HEK293 (cell line): Measurements from ENCODE around the gene TMEM167B.

Experiments used
- BCL11A ChIP-seq: fragments of 450-650 bp; formaldehyde crosslinking; IDR thresholded peaks from 2 replicates; pipeline ENCODE4 v1.5.1; 2016; ENCODE audit warnings: low read depth, missing biosample characterization, missing genetic modification characterization
- KLF16 ChIP-seq: fragments of 450-650 bp; formaldehyde crosslinking; IDR thresholded peaks from 2 replicates; pipeline ENCODE4 v1.5.1; 2017; ENCODE audit warnings: missing biosample characterization, missing genetic modification characterization
- SETDB1 ChIP-seq: IDR thresholded peaks from one replicate; pipeline ENCODE4 v1.6.1; 2017; ENCODE audit warnings: mild to moderate bottlenecking, low read length, moderate library complexity, mixed read lengths; ENCODE audit not compliant: insufficient read length
- YY1 ChIP-seq: fragments of 450-650 bp; formaldehyde crosslinking; IDR thresholded peaks from 2 replicates; pipeline ENCODE4 v1.5.1; 2018; ENCODE audit warnings: missing biosample characterization, missing genetic modification characterization
- ZBTB8A ChIP-seq: fragments of 450-650 bp; formaldehyde crosslinking; IDR thresholded peaks from 2 replicates; pipeline ENCODE4 v1.5.1; 2016; ENCODE audit warnings: missing biosample characterization, missing genetic modification characterization
- ZNF274 ChIP-seq, 2 experiments: fragments of 200-500 bp in 1 of 2; fragments of 450-650 bp in 1 of 2; sonication (Bioruptor generic) in 1 of 2; formaldehyde crosslinking in 1 of 2; IDR thresholded peaks; 2 replicates each; pipeline versions ENCODE4 v1.5.1 to v1.6.1; 2014 to 2016; ENCODE audit warnings: borderline replicate concordance in 1 of 2, inconsistent platforms in 1 of 2, low read length in 1 of 2, missing biosample characterization in 1 of 2, missing genetic modification characterization in 1 of 2
- ZNF433 ChIP-seq: fragments of 450-650 bp; formaldehyde crosslinking; IDR thresholded peaks from 2 replicates; pipeline ENCODE4 v1.5.1; 2016; ENCODE audit warnings: missing biosample characterization, missing genetic modification characterization, low read depth
- ZNF555 ChIP-seq: fragments of 450-650 bp; formaldehyde crosslinking; conservative IDR thresholded peaks from 2 replicates; pipeline ENCODE4 v1.5.1; 2017; ENCODE audit warnings: missing biosample characterization, mild to moderate bottlenecking, missing genetic modification characterization, inconsistent platforms
- ZNF561 ChIP-seq: fragments of 450-650 bp; IDR thresholded peaks from 2 replicates; pipeline ENCODE4 v1.5.1; 2018; ENCODE audit warnings: missing biosample characterization, missing genetic modification characterization, borderline replicate concordance
- ZNF830 ChIP-seq: fragments of 450-650 bp; IDR thresholded peaks from 2 replicates; pipeline ENCODE4 v1.5.0; 2018; ENCODE audit warnings: missing biosample characterization, missing genetic modification characterization, low read depth, mild to moderate bottlenecking, moderate library complexity
- TF ChIP-seq, protein P1 (sequence below): fragments of 450-650 bp; formaldehyde crosslinking; IDR thresholded peaks from 2 replicates; pipeline ENCODE4 v1.5.1; 2016; ENCODE audit warnings: missing biosample characterization, missing genetic modification characterization
- TF ChIP-seq, protein P2 (sequence below): fragments of 450-650 bp; formaldehyde crosslinking; IDR thresholded peaks from 2 replicates; pipeline ENCODE4 v1.5.1; 2016; ENCODE audit warnings: missing biosample characterization, missing genetic modification characterization
- TF ChIP-seq, protein P3 (sequence below): fragments of 450-650 bp; formaldehyde crosslinking; IDR thresholded peaks from 2 replicates; pipeline ENCODE4 v1.5.1; 2017; ENCODE audit warnings: missing biosample characterization, mild to moderate bottlenecking, missing genetic modification characterization, moderate library complexity

DNA sequence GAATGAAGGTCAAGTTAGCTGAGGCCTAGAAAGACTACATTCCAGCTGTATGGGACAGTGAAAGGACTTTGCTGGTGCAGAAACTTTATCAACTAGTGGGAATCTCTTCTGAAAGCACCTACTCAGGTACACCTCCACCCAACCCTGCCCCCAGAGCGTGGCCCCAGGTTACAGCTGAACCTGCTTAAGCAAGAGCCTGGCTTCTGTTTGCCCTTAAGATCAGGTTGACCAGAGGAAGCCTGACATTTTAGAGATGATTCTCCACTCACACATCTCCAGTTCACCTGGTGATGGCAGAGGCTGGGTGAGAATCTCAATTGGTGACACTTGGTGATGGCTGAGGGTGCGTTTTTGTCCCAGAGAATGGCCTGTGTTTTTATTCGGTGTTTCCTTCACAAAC, 47.4 kb downstream of the TMEM167B start:
- no peak for TF ChIP-seq BCL11A
- no peak for TF ChIP-seq ZNF561 (tag by site-specific recombination)
- no peak for TF ChIP-seq ZNF433
- TF ChIP-seq, protein P1, sequence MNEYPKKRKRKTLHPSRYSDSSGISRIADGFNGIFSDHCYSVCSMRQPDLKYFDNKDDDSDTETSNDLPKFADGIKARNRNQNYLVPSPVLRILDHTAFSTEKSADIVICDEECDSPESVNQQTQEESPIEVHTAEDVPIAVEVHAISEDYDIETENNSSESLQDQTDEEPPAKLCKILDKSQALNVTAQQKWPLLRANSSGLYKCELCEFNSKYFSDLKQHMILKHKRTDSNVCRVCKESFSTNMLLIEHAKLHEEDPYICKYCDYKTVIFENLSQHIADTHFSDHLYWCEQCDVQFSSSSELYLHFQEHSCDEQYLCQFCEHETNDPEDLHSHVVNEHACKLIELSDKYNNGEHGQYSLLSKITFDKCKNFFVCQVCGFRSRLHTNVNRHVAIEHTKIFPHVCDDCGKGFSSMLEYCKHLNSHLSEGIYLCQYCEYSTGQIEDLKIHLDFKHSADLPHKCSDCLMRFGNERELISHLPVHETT (tag by site-specific recombination), result no peak
- TF ChIP-seq ZNF274 (IDR thresholded peaks at IDR 0.05; ENCODE audit: low read length), result no peak
- no peak for TF ChIP-seq ZNF274 (tag by site-specific recombination; IDR thresholded peaks at IDR 0.05; ENCODE audit: borderline replicate concordance)
- TF ChIP-seq ZNF830 (tag by site-specific recombination), result no peak
- no peak for TF ChIP-seq ZNF555
- TF ChIP-seq KLF16 (tag by site-specific recombination), result no peak
- no peak for TF ChIP-seq ZBTB8A (tag by site-specific recombination)
- TF ChIP-seq, protein P2, sequence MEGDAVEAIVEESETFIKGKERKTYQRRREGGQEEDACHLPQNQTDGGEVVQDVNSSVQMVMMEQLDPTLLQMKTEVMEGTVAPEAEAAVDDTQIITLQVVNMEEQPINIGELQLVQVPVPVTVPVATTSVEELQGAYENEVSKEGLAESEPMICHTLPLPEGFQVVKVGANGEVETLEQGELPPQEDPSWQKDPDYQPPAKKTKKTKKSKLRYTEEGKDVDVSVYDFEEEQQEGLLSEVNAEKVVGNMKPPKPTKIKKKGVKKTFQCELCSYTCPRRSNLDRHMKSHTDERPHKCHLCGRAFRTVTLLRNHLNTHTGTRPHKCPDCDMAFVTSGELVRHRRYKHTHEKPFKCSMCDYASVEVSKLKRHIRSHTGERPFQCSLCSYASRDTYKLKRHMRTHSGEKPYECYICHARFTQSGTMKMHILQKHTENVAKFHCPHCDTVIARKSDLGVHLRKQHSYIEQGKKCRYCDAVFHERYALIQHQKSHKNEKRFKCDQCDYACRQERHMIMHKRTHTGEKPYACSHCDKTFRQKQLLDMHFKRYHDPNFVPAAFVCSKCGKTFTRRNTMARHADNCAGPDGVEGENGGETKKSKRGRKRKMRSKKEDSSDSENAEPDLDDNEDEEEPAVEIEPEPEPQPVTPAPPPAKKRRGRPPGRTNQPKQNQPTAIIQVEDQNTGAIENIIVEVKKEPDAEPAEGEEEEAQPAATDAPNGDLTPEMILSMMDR (tag by site-specific recombination), result no peak
- no peak for TF ChIP-seq SETDB1
- TF ChIP-seq YY1 (tag by site-specific recombination), result no peak
- TF ChIP-seq, protein P3, sequence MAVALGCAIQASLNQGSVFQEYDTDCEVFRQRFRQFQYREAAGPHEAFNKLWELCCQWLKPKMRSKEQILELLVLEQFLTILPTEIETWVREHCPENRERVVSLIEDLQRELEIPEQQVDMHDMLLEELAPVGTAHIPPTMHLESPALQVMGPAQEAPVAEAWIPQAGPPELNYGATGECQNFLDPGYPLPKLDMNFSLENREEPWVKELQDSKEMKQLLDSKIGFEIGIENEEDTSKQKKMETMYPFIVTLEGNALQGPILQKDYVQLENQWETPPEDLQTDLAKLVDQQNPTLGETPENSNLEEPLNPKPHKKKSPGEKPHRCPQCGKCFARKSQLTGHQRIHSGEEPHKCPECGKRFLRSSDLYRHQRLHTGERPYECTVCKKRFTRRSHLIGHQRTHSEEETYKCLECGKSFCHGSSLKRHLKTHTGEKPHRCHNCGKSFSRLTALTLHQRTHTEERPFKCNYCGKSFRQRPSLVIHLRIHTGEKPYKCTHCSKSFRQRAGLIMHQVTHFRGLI, result no peak
